HEK293 (cell line): ENCODE measurements around the gene TTN.

ENCODE experiments used
- CTCF ChIA-PET: fragments of 350-600 bp; formaldehyde crosslinking; extraction: SDS; loops from one replicate; lab custom pipeline; 2021; ENCODE audit warnings: antibody characterized with exemption; lab: Yijun Ruan, JAX
- POLR2A ChIA-PET: fragments of 300-600 bp; formaldehyde crosslinking; extraction: SDS; loops from one replicate; lab custom pipeline; 2020; ENCODE audit warnings: antibody characterized with exemption, inconsistent platforms; lab: Yijun Ruan, JAX
- H3K27ac ChIP-seq: fragments of 200-500 bp; sonication (Bioruptor generic); 2 replicates; pipeline ENCODE4 v1.5.1; 2014; ENCODE audit warnings: low read depth, low read length, control low read depth, inconsistent platforms; ENCODE audit errors: extremely low read depth
- H3K36me3 ChIP-seq, 2 experiments: fragments of 200-500 bp in 1 of 2; sonication (Bioruptor generic) in 1 of 2; 1 replicate in 1 of 2; 2 replicates in 1 of 2; pipeline ENCODE4 v1.5.1; 2014 to 2017; ENCODE audit warnings: inconsistent platforms in 2 of 2, low read length in 2 of 2; ENCODE audit not compliant: control insufficient read depth in 2 of 2, insufficient read depth in 1 of 2
- H3K4me1 ChIP-seq: fragments of 200-500 bp; sonication (Bioruptor generic); 2 replicates; pipeline ENCODE4 v1.5.1; 2014; ENCODE audit warnings: mild to moderate bottlenecking, low read length, inconsistent platforms; ENCODE audit not compliant: control insufficient read depth, insufficient read depth
- H3K4me3 ChIP-seq: 2 replicates; pipeline ENCODE4 v1.5.1; 2011; ENCODE audit warnings: low read depth, mild to moderate bottlenecking, control low read depth, low read length, moderate library complexity
- H3K9me3 ChIP-seq: fragments of 200-500 bp; sonication (Bioruptor generic); 2 replicates; pipeline ENCODE4 v1.5.1; 2014; ENCODE audit warnings: low read depth, low read length, inconsistent platforms; ENCODE audit not compliant: control insufficient read depth, insufficient read depth
- GLIS2 ChIP-seq: fragments of 450-650 bp; formaldehyde crosslinking; IDR thresholded peaks from 2 replicates; pipeline ENCODE4 v1.5.1; 2016; ENCODE audit warnings: missing biosample characterization, missing genetic modification characterization
- HOXA7 ChIP-seq: sonication (generic); formaldehyde crosslinking; IDR thresholded peaks from 2 replicates; pipeline ENCODE4 v1.8.1; 2022; ENCODE audit warnings: missing genetic modification reagents, borderline replicate concordance
- KLF9 ChIP-seq: fragments of 450-650 bp; formaldehyde crosslinking; IDR thresholded peaks from 2 replicates; pipeline ENCODE4 v1.5.1; 2016; ENCODE audit warnings: missing biosample characterization, missing genetic modification characterization, low read depth
- SP3 ChIP-seq: fragments of 450-650 bp; formaldehyde crosslinking; IDR thresholded peaks from 2 replicates; pipeline ENCODE4 v1.5.1; 2016; ENCODE audit warnings: missing biosample characterization, missing genetic modification characterization
- ZBTB17 ChIP-seq: fragments of 450-650 bp; formaldehyde crosslinking; IDR thresholded peaks from 2 replicates; pipeline ENCODE4 v1.5.1; 2016; ENCODE audit warnings: missing biosample characterization, missing genetic modification characterization
- ZBTB7A ChIP-seq: fragments of 450-650 bp; formaldehyde crosslinking; IDR thresholded peaks from 2 replicates; pipeline ENCODE4 v1.5.1; 2016; ENCODE audit warnings: low read depth, missing biosample characterization, missing genetic modification characterization
- ZFHX2 ChIP-seq: fragments of 450-650 bp; formaldehyde crosslinking; conservative IDR thresholded peaks from 2 replicates; pipeline ENCODE4 v1.5.1; 2016; ENCODE audit warnings: missing biosample characterization, missing genetic modification characterization
- ZNF148 ChIP-seq: fragments of 450-650 bp; formaldehyde crosslinking; IDR thresholded peaks from 2 replicates; pipeline ENCODE4 v1.5.0; 2017; ENCODE audit warnings: missing biosample characterization, missing genetic modification characterization, borderline replicate concordance
- ZNF521 ChIP-seq: fragments of 450-650 bp; formaldehyde crosslinking; IDR thresholded peaks from 2 replicates; pipeline ENCODE4 v1.5.1; 2017; ENCODE audit warnings: missing biosample characterization, mild to moderate bottlenecking, missing genetic modification characterization
- ZNF596 ChIP-seq: fragments of 450-650 bp; IDR thresholded peaks from 2 replicates; pipeline ENCODE4 v1.5.0; 2018; ENCODE audit warnings: missing biosample characterization, mild to moderate bottlenecking, missing genetic modification characterization, moderate library complexity
- ZNF600 ChIP-seq: fragments of 450-650 bp; formaldehyde crosslinking; IDR thresholded peaks from 2 replicates; pipeline ENCODE4 v1.5.1; 2016; ENCODE audit warnings: missing biosample characterization, missing genetic modification characterization
- ZNF623 ChIP-seq: fragments of 450-650 bp; formaldehyde crosslinking; IDR thresholded peaks from 2 replicates; pipeline ENCODE4 v1.5.1; 2016; ENCODE audit warnings: missing biosample characterization, missing genetic modification characterization
- TF ChIP-seq, protein P1 (sequence below): fragments of 450-650 bp; formaldehyde crosslinking; IDR thresholded peaks from 2 replicates; pipeline ENCODE4 v1.5.1; 2016; ENCODE audit warnings: missing biosample characterization, missing genetic modification characterization, borderline replicate concordance

The TTN gene

DNA sequence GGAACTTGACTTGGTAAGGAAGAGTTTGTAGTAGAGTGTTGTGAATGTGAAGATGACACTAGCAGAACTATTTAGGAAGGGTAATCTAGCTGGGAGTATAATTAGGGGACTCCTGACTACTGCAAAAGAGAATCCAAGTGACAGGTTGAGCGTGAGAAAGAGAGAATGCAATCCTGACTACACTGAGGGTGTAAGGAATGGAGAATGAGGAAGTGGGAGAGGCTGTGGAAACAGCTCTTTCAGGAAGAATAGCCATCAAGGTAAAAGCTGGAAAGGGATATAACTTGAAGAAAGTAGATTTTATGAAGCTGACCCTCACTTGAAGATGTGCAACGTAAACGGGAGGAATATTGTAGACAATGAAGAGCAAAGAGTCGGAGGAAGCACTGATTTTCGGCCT, 41.1 kb upstream of the TTN start:
- Histone ChIP-seq H3K9me3 (no peaks in the 10 kb centered on the region), H3K4me3 (no peak overlapping the region), H3K36me3 (no peaks in the 10 kb centered on the region), H3K27ac (no peak overlapping the region), H3K4me1 (no peaks in the 10 kb centered on the region)
- POLR2A ChIA-PET = no interaction called here
- TF ChIP-seq ZFHX2 (tag by site-specific recombination) (no peak), ZBTB17 (tag by site-specific recombination) (no peak), HOXA7 (CRISPR knock-in tag) (no peak), ZNF600 (tag by site-specific recombination) (no peak), KLF9 (tag by site-specific recombination) (no peak), ZNF596 (tag by site-specific recombination) (no peak)
- TF ChIP-seq, protein P1, sequence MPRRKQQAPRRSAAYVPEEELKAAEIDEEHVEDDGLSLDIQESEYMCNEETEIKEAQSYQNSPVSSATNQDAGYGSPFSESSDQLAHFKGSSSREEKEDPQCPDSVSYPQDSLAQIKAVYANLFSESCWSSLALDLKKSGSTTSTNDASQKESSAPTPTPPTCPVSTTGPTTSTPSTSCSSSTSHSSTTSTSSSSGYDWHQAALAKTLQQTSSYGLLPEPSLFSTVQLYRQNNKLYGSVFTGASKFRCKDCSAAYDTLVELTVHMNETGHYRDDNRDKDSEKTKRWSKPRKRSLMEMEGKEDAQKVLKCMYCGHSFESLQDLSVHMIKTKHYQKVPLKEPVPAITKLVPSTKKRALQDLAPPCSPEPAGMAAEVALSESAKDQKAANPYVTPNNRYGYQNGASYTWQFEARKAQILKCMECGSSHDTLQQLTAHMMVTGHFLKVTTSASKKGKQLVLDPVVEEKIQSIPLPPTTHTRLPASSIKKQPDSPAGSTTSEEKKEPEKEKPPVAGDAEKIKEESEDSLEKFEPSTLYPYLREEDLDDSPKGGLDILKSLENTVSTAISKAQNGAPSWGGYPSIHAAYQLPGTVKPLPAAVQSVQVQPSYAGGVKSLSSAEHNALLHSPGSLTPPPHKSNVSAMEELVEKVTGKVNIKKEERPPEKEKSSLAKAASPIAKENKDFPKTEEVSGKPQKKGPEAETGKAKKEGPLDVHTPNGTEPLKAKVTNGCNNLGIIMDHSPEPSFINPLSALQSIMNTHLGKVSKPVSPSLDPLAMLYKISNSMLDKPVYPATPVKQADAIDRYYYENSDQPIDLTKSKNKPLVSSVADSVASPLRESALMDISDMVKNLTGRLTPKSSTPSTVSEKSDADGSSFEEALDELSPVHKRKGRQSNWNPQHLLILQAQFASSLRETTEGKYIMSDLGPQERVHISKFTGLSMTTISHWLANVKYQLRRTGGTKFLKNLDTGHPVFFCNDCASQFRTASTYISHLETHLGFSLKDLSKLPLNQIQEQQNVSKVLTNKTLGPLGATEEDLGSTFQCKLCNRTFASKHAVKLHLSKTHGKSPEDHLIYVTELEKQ (tag by site-specific recombination) = no peak
- CTCF ChIA-PET = interaction anchor here (0.6 to 0.7 kb wide), 2 partner anchors 19 to 65 kb away, joined by 4 read pairs; no protein-coding TSS in a partner anchor

- no peaks in the 10 kb centered on the region for H3K4me1 ChIP-seq
- H3K9me3 ChIP-seq = no peaks in the 10 kb centered on the region
- no peaks in the 10 kb centered on the region for H3K36me3 ChIP-seq
- ChIA-PET CTCF (no interaction called here), POLR2A (no interaction called here)
- no peak for TF ChIP-seq ZNF148 (tag by site-specific recombination)
- TF ChIP-seq GLIS2 (tag by site-specific recombination) = no peak
- TF ChIP-seq SP3 (tag by site-specific recombination) = no peak
- no peak for TF ChIP-seq ZBTB7A (tag by site-specific recombination)
- H3K4me3 ChIP-seq = no peak overlapping the region
- no peak overlapping the region for H3K27ac ChIP-seq
These were observed 39.2 kb upstream of the TTN start for GRCh38 chr2:178846458-178846802.

- Histone ChIP-seq H3K9me3 (no peaks in the 10 kb centered on the region), H3K36me3 (no peaks in the 10 kb centered on the region), H3K4me1 (no peaks in the 10 kb centered on the region), H3K4me3 (no peak overlapping the region), H3K27ac (no peak overlapping the region)
- POLR2A ChIA-PET = no interaction called here
- TF ChIP-seq ZNF521 (tag by site-specific recombination) (no peak), ZNF623 (tag by site-specific recombination) (no peak)
- CTCF ChIA-PET = no interaction called here
These were observed 38.6 kb upstream of the TTN start for GRCh38 chr2:178845566-178846457.
